ENCODE data around the gene BIRC3. TPM values are rescaled to one million over a fixed set of nuclear protein-coding genes. Genes with fewer than 3 reads are reported as not detected.

Gene BIRC3
- total and polyA plus RNA-seq, 2 of the 4 experiments (the other 2 are of a cell fraction), result 2.2 to 5.0 TPM

GRCh38 chr11:102293873-102294601 is 23.2 kb upstream of the BIRC3 start:
- Histone ChIP-seq H3K9me1 (ENCODE audit: insufficient read depth, low read length) (no peaks in the 10 kb centered on the region), H2BK120ac (ENCODE audit: low read depth, low read length) (no peak overlapping the region), H2AFZ (replicated peaks; ENCODE audit: low read length, poor library complexity) (no peak overlapping the region), H3K27ac (ENCODE audit: insufficient read depth, low read length) (no peak overlapping the region), H3K23ac (ENCODE audit: low read depth, low read length) (no peak overlapping the region), H3K14ac (replicated peaks; ENCODE audit: low read depth, low read length) (no peak overlapping the region), H4K91ac (ENCODE audit: insufficient read depth, low read depth, low read length) (no peak overlapping the region), H4K5ac (ENCODE audit: low read depth, low read length) (no peak overlapping the region), H3K36me3 (ENCODE audit: control insufficient read depth, insufficient read depth, low read length) (no peaks in the 10 kb centered on the region), H3K79me1 (ENCODE audit: low read depth in 1 of 2, low read length in 2 of 2) (no peaks in the 10 kb centered on the region), H3K4ac (ENCODE audit: low read depth, low read length) (no peak overlapping the region), H4K8ac (ENCODE audit: low read depth in 2 of 2, low read length in 2 of 2) (no peak overlapping the region), H3K9ac (ENCODE audit: low read depth, low read length) (no peak overlapping the region), H3K27me3 (ENCODE audit: control insufficient read depth, insufficient read depth, low read length) (no peaks in the 10 kb centered on the region), H3K9me3 (ENCODE audit: control insufficient read depth, insufficient read depth, low read length) (no peaks in the 10 kb centered on the region), H2BK20ac (ENCODE audit: low read depth, low read length) (no peak overlapping the region), H4K20me1 (ENCODE audit: insufficient read depth, low read length) (no peaks in the 10 kb centered on the region), H2BK15ac (ENCODE audit: low read depth, low read length) (no peak overlapping the region), H3K18ac (ENCODE audit: low read depth, low read length) (no peak overlapping the region), H3K4me3 (ENCODE audit: insufficient read depth, low read depth, low read length) (no peak overlapping the region), H2AK9ac (replicated peaks; ENCODE audit: low read depth, low read length, poor library complexity) (no peak overlapping the region), H3K4me2 (ENCODE audit: low read depth, low read length) (no peak overlapping the region), H2BK5ac (ENCODE audit: low read depth, low read length, poor library complexity, severe bottlenecking) (no peak overlapping the region), H3K56ac (ENCODE audit: extremely low read depth, insufficient read depth, low read length) (no peak overlapping the region), H3K4me1 (ENCODE audit: control insufficient read depth, insufficient read depth, low read length) (peaks cover 5% of the 10 kb centered on the region), H2AK5ac (ENCODE audit: low read depth, low read length) (no peak overlapping the region)
- in situ Hi-C loops (cut with MboI; ENCODE audit: low sequenced_read_pairs) (loop anchor here (25.0 kb wide), 1 partner anchor 93 kb away; no protein-coding TSS in a partner anchor), intact Hi-C loops (cut with micrococcal nuclease) (loop anchor here (1.0 kb wide), 1 partner anchor 201 kb away; no protein-coding TSS in a partner anchor), dilution Hi-C loops (cut with HindIII; ENCODE audit: low sequenced_read_pairs, unreplicated experiment) (no loop called here)
- TF ChIP-seq ELK1 (IDR thresholded peaks at IDR 0.05; ENCODE audit: borderline replicate concordance, low read depth, low read length), result no peak
- peak; percentile 44 for TF ChIP-seq RAD21 (IDR thresholded peaks at IDR 0.05; ENCODE audit: low read length)
- peak; percentile 56 for TF ChIP-seq SMC3 (IDR thresholded peaks at IDR 0.05; ENCODE audit: low read depth, low read length)
- TF ChIP-seq RCOR1 (IDR thresholded peaks at IDR 0.05; ENCODE audit: insufficient replicate concordance, low read length), result no peak
- TF ChIP-seq USF2 (IDR thresholded peaks at IDR 0.05; ENCODE audit: low read depth, low read length), result no peak
- no peak for TF ChIP-seq NFE2L2 (IDR thresholded peaks at IDR 0.05; ENCODE audit: low read depth, low read length)
- peak; percentile 61 for TF ChIP-seq CTCF (conservative IDR thresholded peaks at IDR 0.05; ENCODE audit: low read depth, low read length)
- WGBS, 2 experiments (ENCODE audit: extremely low coverage in 2 of 2, insufficient read length in 1 of 2), result no CpG with 5 or more reads among the region's 6 CpGs
- POLR2A ChIA-PET (ENCODE audit: unreplicated experiment), result interaction anchor here (0.5 kb wide), 1 partner anchor 204 kb away, joined by 3 read pairs; no protein-coding TSS in a partner anchor
- ATAC-seq (ENCODE audit: low read depth), result peak; percentile 77
- DNase-seq, result peak; percentile 66
- CTCF ChIA-PET, result interaction anchor here (0.6 to 1.8 kb wide), 12 partner anchors 12 to 517 kb away, joined by 3 to 11 read pairs (median 3); no protein-coding TSS in a partner anchor
- no TSS peak for BruUV-seq (replicated peaks)

All from IMR-90 (cell line).